HEK293 (cell line): ENCODE measurements around the gene LRRC70.

Source experiments
- CTCF ChIA-PET: fragments of 350-600 bp; formaldehyde crosslinking; extraction: SDS; loops from one replicate; lab custom pipeline; 2021; ENCODE audit warnings: antibody characterized with exemption; lab: Yijun Ruan, JAX
- POLR2A ChIA-PET: fragments of 300-600 bp; formaldehyde crosslinking; extraction: SDS; loops from one replicate; lab custom pipeline; 2020; ENCODE audit warnings: antibody characterized with exemption, inconsistent platforms; lab: Yijun Ruan, JAX
- H3K27ac ChIP-seq: fragments of 200-500 bp; sonication (Bioruptor generic); 2 replicates; pipeline ENCODE4 v1.5.1; 2014; ENCODE audit warnings: low read depth, low read length, control low read depth, inconsistent platforms; ENCODE audit errors: extremely low read depth
- H3K36me3 ChIP-seq, 2 experiments: fragments of 200-500 bp in 1 of 2; sonication (Bioruptor generic) in 1 of 2; 1 replicate in 1 of 2; 2 replicates in 1 of 2; pipeline ENCODE4 v1.5.1; 2014 to 2017; ENCODE audit warnings: inconsistent platforms in 2 of 2, low read length in 2 of 2; ENCODE audit not compliant: control insufficient read depth in 2 of 2, insufficient read depth in 1 of 2
- H3K4me1 ChIP-seq: fragments of 200-500 bp; sonication (Bioruptor generic); 2 replicates; pipeline ENCODE4 v1.5.1; 2014; ENCODE audit warnings: mild to moderate bottlenecking, low read length, inconsistent platforms; ENCODE audit not compliant: control insufficient read depth, insufficient read depth
- H3K4me3 ChIP-seq: 2 replicates; pipeline ENCODE4 v1.5.1; 2011; ENCODE audit warnings: low read depth, mild to moderate bottlenecking, control low read depth, low read length, moderate library complexity
- H3K9me3 ChIP-seq: fragments of 200-500 bp; sonication (Bioruptor generic); 2 replicates; pipeline ENCODE4 v1.5.1; 2014; ENCODE audit warnings: low read depth, low read length, inconsistent platforms; ENCODE audit not compliant: control insufficient read depth, insufficient read depth
- ZNF114 ChIP-seq: fragments of 450-650 bp; formaldehyde crosslinking; IDR thresholded peaks from 2 replicates; pipeline ENCODE4 v1.5.0; 2017; ENCODE audit warnings: missing biosample characterization, missing genetic modification characterization
- ZNF175 ChIP-seq: fragments of 450-650 bp; formaldehyde crosslinking; IDR thresholded peaks from 2 replicates; pipeline ENCODE4 v1.5.1; 2016; ENCODE audit warnings: missing biosample characterization, missing genetic modification characterization
- ZNF248 ChIP-seq: fragments of 450-650 bp; formaldehyde crosslinking; IDR thresholded peaks from 2 replicates; pipeline ENCODE4 v1.5.1; 2017; ENCODE audit warnings: missing biosample characterization, missing genetic modification characterization
- ZNF302 ChIP-seq: fragments of 450-650 bp; formaldehyde crosslinking; IDR thresholded peaks from 2 replicates; pipeline ENCODE4 v1.5.1; 2016; ENCODE audit warnings: missing biosample characterization, missing genetic modification characterization, low read depth
- ZNF324 ChIP-seq: fragments of 450-650 bp; formaldehyde crosslinking; IDR thresholded peaks from 2 replicates; pipeline ENCODE4 v1.5.1; 2016; ENCODE audit warnings: missing biosample characterization, missing genetic modification characterization
- ZNF335 ChIP-seq: fragments of 450-650 bp; formaldehyde crosslinking; conservative IDR thresholded peaks from 2 replicates; pipeline ENCODE4 v1.5.1; 2016; ENCODE audit warnings: missing biosample characterization, missing genetic modification characterization
- ZNF350 ChIP-seq: fragments of 450-650 bp; formaldehyde crosslinking; IDR thresholded peaks from 2 replicates; pipeline ENCODE4 v1.5.0; 2017; ENCODE audit warnings: missing biosample characterization, mild to moderate bottlenecking, missing genetic modification characterization
- ZNF37A ChIP-seq: fragments of 450-650 bp; IDR thresholded peaks from 2 replicates; pipeline ENCODE4 v1.5.1; 2018; ENCODE audit warnings: missing biosample characterization, missing genetic modification characterization
- ZNF391 ChIP-seq: fragments of 450-650 bp; formaldehyde crosslinking; IDR thresholded peaks from 2 replicates; pipeline ENCODE4 v1.5.1; 2016; ENCODE audit warnings: low read depth, missing biosample characterization, missing genetic modification characterization, borderline replicate concordance
- ZNF416 ChIP-seq: fragments of 450-650 bp; formaldehyde crosslinking; IDR thresholded peaks from 2 replicates; pipeline ENCODE4 v1.5.1; 2016; ENCODE audit warnings: missing biosample characterization, missing genetic modification characterization
- ZNF501 ChIP-seq: fragments of 450-650 bp; formaldehyde crosslinking; IDR thresholded peaks from 2 replicates; pipeline ENCODE4 v1.5.1; 2016; ENCODE audit warnings: missing biosample characterization, missing genetic modification characterization
- ZNF514 ChIP-seq: fragments of 450-650 bp; formaldehyde crosslinking; IDR thresholded peaks from 2 replicates; pipeline ENCODE4 v1.5.1; 2016; ENCODE audit warnings: missing biosample characterization, missing genetic modification characterization
- ZNF830 ChIP-seq: fragments of 450-650 bp; IDR thresholded peaks from 2 replicates; pipeline ENCODE4 v1.5.0; 2018; ENCODE audit warnings: missing biosample characterization, missing genetic modification characterization, low read depth, mild to moderate bottlenecking, moderate library complexity
- ZSCAN23 ChIP-seq: fragments of 450-650 bp; formaldehyde crosslinking; IDR thresholded peaks from 2 replicates; pipeline ENCODE4 v1.5.1; 2016; ENCODE audit warnings: missing biosample characterization, missing genetic modification characterization
- ZXDB ChIP-seq: fragments of 450-650 bp; formaldehyde crosslinking; IDR thresholded peaks from 2 replicates; pipeline ENCODE4 v1.5.1; 2016; ENCODE audit warnings: missing biosample characterization, missing genetic modification characterization
- TF ChIP-seq, protein P1 (sequence below): fragments of 450-650 bp; IDR thresholded peaks from 2 replicates; pipeline ENCODE4 v1.5.1; 2018; ENCODE audit warnings: missing biosample characterization, mild to moderate bottlenecking, missing genetic modification characterization
- TF ChIP-seq, protein P2 (sequence below): fragments of 450-650 bp; formaldehyde crosslinking; IDR thresholded peaks from 2 replicates; pipeline ENCODE4 v1.5.1; 2016; ENCODE audit warnings: missing biosample characterization, missing genetic modification characterization
- TF ChIP-seq, protein P3 (sequence below): fragments of 450-650 bp; formaldehyde crosslinking; IDR thresholded peaks from 2 replicates; pipeline ENCODE4 v1.5.1; 2016; ENCODE audit warnings: missing biosample characterization, missing genetic modification characterization
- TF ChIP-seq, protein P4 (sequence below): fragments of 450-650 bp; formaldehyde crosslinking; IDR thresholded peaks from 2 replicates; pipeline ENCODE4 v1.5.1; 2016; ENCODE audit warnings: missing biosample characterization, missing genetic modification characterization

Gene LRRC70

DNA sequence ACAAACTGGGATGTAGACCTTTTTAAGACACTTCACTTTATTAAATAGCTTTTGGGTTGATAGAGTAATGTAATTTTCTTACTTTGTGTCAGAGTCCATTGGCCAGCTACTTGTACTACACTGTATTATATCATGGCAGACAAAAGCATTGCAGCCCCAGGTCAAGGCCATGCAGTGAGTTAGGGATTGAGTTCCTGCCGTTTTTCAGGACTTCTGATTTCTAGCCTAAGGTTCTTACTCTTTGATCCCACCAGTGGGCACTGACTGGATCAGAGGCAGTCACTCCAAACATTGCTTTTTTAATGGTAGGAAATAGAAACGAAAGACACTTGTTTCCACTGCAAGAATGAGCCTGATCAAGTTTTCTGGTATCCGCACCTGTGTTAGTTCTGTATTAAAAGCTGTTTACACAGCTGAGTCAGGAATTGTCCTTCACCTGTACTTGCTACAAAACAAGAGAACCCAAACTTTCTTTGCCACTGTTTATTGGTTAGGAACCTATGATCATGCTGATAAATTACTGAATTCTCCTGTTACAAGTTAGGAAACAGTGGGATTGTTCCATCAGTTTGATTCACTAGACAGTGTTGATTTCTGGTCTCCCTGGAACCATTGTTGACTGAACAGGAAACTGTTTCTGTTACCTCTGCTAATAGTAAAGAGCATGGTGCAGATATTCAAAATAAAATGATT lies 22.1 kb downstream of the LRRC70 start:
- no peaks in the 10 kb centered on the region for H3K4me1 ChIP-seq
- no peak for TF ChIP-seq ZNF114 (tag by site-specific recombination)
- TF ChIP-seq ZNF514 (tag by site-specific recombination) = no peak
- TF ChIP-seq, protein P1, sequence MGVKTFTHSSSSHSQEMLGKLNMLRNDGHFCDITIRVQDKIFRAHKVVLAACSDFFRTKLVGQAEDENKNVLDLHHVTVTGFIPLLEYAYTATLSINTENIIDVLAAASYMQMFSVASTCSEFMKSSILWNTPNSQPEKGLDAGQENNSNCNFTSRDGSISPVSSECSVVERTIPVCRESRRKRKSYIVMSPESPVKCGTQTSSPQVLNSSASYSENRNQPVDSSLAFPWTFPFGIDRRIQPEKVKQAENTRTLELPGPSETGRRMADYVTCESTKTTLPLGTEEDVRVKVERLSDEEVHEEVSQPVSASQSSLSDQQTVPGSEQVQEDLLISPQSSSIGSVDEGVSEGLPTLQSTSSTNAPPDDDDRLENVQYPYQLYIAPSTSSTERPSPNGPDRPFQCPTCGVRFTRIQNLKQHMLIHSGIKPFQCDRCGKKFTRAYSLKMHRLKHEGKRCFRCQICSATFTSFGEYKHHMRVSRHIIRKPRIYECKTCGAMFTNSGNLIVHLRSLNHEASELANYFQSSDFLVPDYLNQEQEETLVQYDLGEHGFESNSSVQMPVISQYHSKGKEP (tag by site-specific recombination) = no peak
- no peak for TF ChIP-seq ZNF350 (tag by site-specific recombination)
- TF ChIP-seq ZNF248 = no peak
- TF ChIP-seq ZNF302 (tag by site-specific recombination) = no peak
- no peak for TF ChIP-seq ZSCAN23 (tag by site-specific recombination)
- TF ChIP-seq, protein P2, sequence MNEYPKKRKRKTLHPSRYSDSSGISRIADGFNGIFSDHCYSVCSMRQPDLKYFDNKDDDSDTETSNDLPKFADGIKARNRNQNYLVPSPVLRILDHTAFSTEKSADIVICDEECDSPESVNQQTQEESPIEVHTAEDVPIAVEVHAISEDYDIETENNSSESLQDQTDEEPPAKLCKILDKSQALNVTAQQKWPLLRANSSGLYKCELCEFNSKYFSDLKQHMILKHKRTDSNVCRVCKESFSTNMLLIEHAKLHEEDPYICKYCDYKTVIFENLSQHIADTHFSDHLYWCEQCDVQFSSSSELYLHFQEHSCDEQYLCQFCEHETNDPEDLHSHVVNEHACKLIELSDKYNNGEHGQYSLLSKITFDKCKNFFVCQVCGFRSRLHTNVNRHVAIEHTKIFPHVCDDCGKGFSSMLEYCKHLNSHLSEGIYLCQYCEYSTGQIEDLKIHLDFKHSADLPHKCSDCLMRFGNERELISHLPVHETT (tag by site-specific recombination) = no peak
- no peak for TF ChIP-seq ZNF391
- no peak for TF ChIP-seq ZNF830 (tag by site-specific recombination)
- TF ChIP-seq ZNF416 (tag by site-specific recombination) = no peak
- TF ChIP-seq, protein P3, sequence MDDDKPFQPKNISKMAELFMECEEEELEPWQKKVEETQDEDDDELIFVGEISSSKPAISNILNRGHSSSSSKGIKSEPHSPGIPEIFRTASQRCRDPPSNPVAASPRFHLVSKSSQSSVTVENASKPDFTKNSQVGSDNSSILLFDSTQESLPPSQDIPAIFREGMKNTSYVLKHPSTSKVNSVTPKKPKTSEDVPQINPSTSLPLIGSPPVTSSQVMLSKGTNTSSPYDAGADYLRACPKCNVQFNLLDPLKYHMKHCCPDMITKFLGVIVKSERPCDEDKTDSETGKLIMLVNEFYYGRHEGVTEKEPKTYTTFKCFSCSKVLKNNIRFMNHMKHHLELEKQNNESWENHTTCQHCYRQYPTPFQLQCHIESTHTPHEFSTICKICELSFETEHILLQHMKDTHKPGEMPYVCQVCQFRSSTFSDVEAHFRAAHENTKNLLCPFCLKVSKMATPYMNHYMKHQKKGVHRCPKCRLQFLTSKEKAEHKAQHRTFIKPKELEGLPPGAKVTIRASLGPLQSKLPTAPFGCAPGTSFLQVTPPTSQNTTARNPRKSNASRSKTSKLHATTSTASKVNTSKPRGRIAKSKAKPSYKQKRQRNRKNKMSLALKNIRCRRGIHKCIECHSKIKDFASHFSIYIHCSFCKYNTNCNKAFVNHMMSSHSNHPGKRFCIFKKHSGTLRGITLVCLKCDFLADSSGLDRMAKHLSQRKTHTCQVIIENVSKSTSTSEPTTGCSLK = no peak
- TF ChIP-seq ZNF335 (tag by site-specific recombination) = no peak
- no peak for TF ChIP-seq ZNF37A (tag by site-specific recombination)
- no peak for TF ChIP-seq ZXDB (tag by site-specific recombination)
- TF ChIP-seq ZNF175 = no peak
- TF ChIP-seq ZNF324 = no peak
- TF ChIP-seq, all 188 proteins: peak for 0
- no peaks in the 10 kb centered on the region for H3K9me3 ChIP-seq
- no peak overlapping the region for H3K27ac ChIP-seq
- no peak overlapping the region for H3K4me3 ChIP-seq
- POLR2A ChIA-PET = no interaction called here
- CTCF ChIA-PET = interaction anchor here (1.0 kb wide), 1 partner anchor 12 kb away, joined by 3 read pairs; no protein-coding TSS in a partner anchor
- peaks cover 0 to 5% of the 10 kb centered on the region in 2 experiments; a peak in 2 of 3 replicates for H3K36me3 ChIP-seq

DNA sequence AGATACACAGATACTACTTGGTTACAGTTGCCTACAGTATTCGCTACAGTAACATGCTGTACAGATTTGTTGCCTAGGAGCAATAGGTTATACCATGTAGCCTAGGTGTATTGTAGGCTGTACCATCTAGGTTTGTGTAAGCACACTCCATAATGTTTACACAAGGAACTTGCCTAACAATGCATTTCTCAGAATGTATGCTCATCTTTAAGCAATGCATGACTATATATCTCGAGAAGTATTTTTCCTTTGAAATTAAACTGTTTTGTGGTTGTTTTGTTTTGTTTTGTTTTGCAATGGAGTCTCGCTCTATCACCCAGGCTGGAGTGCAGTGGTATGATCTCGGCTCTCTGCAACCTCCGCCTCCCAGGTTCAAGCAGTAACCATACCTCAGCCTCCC lies 25.3 kb downstream of the LRRC70 start:
- Histone ChIP-seq H3K4me1 (no peaks in the 10 kb centered on the region), H3K9me3 (no peaks in the 10 kb centered on the region), H3K36me3 (peaks cover 0 to 5% of the 10 kb centered on the region in 2 experiments; a peak in 2 of 3 replicates), H3K27ac (no peak overlapping the region), H3K4me3 (no peak overlapping the region)
- CTCF ChIA-PET = interaction anchor here (0.6 kb wide), 1 partner anchor 10 kb away, joined by 3 read pairs; no protein-coding TSS in a partner anchor
- POLR2A ChIA-PET = no interaction called here
- TF ChIP-seq, protein P4, sequence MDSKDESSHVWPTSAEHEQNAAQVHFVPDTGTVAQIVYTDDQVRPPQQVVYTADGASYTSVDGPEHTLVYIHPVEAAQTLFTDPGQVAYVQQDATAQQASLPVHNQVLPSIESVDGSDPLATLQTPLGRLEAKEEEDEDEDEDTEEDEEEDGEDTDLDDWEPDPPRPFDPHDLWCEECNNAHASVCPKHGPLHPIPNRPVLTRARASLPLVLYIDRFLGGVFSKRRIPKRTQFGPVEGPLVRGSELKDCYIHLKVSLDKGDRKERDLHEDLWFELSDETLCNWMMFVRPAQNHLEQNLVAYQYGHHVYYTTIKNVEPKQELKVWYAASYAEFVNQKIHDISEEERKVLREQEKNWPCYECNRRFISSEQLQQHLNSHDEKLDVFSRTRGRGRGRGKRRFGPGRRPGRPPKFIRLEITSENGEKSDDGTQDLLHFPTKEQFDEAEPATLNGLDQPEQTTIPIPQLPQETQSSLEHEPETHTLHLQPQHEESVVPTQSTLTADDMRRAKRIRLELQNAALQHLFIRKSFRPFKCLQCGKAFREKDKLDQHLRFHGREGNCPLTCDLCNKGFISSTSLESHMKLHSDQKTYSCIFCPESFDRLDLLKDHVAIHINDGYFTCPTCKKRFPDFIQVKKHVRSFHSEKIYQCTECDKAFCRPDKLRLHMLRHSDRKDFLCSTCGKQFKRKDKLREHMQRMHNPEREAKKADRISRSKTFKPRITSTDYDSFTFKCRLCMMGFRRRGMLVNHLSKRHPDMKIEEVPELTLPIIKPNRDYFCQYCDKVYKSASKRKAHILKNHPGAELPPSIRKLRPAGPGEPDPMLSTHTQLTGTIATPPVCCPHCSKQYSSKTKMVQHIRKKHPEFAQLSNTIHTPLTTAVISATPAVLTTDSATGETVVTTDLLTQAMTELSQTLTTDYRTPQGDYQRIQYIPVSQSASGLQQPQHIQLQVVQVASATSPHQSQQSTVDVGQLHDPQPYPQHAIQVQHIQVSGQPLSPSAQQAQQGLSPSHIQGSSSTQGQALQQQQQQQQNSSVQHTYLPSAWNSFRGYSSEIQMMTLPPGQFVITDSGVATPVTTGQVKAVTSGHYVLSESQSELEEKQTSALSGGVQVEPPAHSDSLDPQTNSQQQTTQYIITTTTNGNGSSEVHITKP (tag by site-specific recombination) = peak; percentile 45
- TF ChIP-seq ZNF501 = no peak
